Choroid plexus epithelial cell (primary cell): ENCODE data around the gene OR51G1.

Experiments used
- DNase-seq: peaks from one replicate; pipeline ENCODE4 v3.0.0-alpha.2; 2010; ENCODE audit warnings: low read depth
- H3K4me3 ChIP-seq: 2 replicates; pipeline ENCODE4 v1.5.1; 2011; ENCODE audit warnings: low read depth, mild to moderate bottlenecking, control low read depth, low read length, moderate library complexity
- CTCF ChIP-seq: conservative IDR thresholded peaks from 2 replicates; pipeline ENCODE4 v1.5.1; 2011; ENCODE audit warnings: low read depth, mild to moderate bottlenecking, control low read depth, inconsistent platforms, low read length, moderate library complexity

The OR51G1 gene

GRCh38 chr11:4932751-4933150 lies 8.6 kb upstream of the OR51G1 start:
- TF ChIP-seq CTCF: no peak
- DNase-seq: no peak
- no peak overlapping the region for H3K4me3 ChIP-seq

DNA sequence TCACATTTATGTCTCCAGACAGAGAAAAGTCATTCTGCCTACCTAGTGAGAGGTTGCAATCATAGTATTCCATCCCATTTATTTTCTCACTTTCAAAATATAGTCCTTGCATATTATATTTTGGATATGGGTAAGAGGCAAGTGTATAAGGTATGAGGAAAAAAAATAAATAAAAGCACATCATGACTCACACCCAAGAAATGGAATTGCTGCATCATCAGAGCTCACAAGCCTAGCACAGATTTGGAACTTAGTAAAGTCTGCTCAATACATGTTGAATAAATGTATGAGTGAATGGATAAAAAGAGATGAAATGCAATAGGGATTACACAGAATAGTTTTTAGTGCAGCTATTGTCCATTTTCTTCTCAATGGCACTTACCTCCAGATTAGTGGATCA lies 2.5 kb upstream of the OR51G1 start:
- H3K4me3 ChIP-seq: no peak overlapping the region
- peak; percentile 33 for DNase-seq
- no peak for TF ChIP-seq CTCF

GRCh38 chr11:4922304-4922703 lies 1.8 kb downstream of the OR51G1 start:
- no peak overlapping the region for H3K4me3 ChIP-seq

GRCh38 chr11:4921796-4922195 lies 2.3 kb downstream of the OR51G1 start:
- H3K4me3 ChIP-seq: no peak overlapping the region
- DNase-seq: peak; percentile 26
- TF ChIP-seq CTCF: no peak

More at GRCh38 chr11:4922304-4922703, 1.8 kb downstream of the OR51G1 start:
- DNase-seq: no peak
- TF ChIP-seq CTCF: no peak

DNA sequence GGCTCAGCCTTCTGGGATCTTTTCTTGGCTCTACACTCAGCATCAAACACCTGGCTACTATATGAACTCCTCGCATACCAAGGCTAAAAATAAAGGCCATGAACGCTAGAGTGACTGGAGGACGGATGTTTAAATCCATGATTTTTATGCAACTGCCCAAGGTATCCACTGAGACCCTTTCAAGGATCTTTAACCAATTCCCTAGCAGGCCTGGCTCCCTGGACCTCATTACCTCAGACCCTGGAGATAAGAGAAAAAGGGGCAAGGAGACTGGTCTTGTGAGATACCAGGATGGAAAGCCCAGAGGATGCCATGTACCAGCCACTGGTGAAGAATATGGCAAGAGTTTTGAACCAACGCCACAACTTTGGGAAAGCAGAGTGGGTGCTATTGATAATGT lies 4.9 kb downstream of the OR51G1 start, which contains the start of gene OR51G2:
TSS of gene OR51G2 (minus strand) at position 101 of the 400 bp plus-strand sequence. CDS start 3,687 bp downstream, outside the sequence.
- no peak for TF ChIP-seq CTCF
- no peak within 1 kb of the TSS for H3K4me3 ChIP-seq
- DNase-seq: no peak

GRCh38 chr11:4916581-4916980 lies 7.6 kb downstream of the OR51G1 start:
- DNase-seq: no peak
- no peak for TF ChIP-seq CTCF
- no peak overlapping the region for H3K4me3 ChIP-seq

DNA sequence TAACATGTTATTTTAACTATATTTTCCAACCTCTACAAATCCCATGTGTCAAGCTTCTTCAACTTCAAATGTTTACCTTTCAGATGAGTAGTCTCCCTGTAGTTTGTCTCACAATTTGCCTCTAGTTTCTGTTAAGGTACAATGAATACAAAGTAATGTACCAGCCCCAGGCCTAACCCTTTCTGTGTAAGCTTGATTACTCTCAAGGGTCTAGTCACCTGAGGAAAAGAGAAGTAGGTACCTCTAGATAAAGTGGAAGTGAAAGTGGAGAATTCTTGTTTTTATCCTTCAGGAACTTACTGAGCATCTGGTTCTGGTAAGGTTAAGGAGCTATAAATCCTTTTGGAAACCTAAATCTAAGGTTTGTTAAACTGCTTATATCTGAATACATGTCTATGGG lies 20.7 kb downstream of the OR51G1 start, which contains the start of gene OR51A7:
TSS of gene OR51A7 (plus strand) at position 300 of the 400 bp plus-strand sequence. CDS start 3,587 bp downstream, outside the sequence.
- TF ChIP-seq CTCF: no peak
- H3K4me3 ChIP-seq: no peak within 1 kb of the TSS
- no peak for DNase-seq
